Body of pancreas (tissue), 4 donors: ENCODE results near the gene AMD1. TPM values are rescaled to one million over a fixed set of nuclear protein-coding genes. Genes with fewer than 3 reads are reported as not detected.

Source experiments
- ATAC-seq: fragments of 150-250 bp; one replicate; pipeline ENCODE4 v1.9.1; 2016
- DNase-seq, 4 donors: peaks; one replicate each; pipeline ENCODE4 v3.0.0-alpha.2; 2019
- H3K27ac ChIP-seq, 4 donors: fragments of 200-600 bp; sonication (generic); 1 replicate in 3 of 4; 2 replicates in 1 of 4; pipeline versions ENCODE4 v1.5.1 to v1.6.1; 2016 to 2019; ENCODE audit warnings: mild to moderate bottlenecking in 1 of 4, mixed read lengths in 1 of 4, moderate library complexity in 1 of 4
- H3K27me3 ChIP-seq, 2 donors: fragments of 200-600 bp; sonication (generic); one replicate each; pipeline ENCODE4 v1.6.0; 2016; ENCODE audit warnings: mild to moderate bottlenecking in 1 of 2
- H3K36me3 ChIP-seq, 2 donors: fragments of 200-600 bp; sonication (generic); replicated peaks in 1 of 2; 2 replicates each; pipeline ENCODE4 v1.5.1; 2016; ENCODE audit warnings: low read depth in 2 of 2; ENCODE audit not compliant: insufficient read depth in 1 of 2
- H3K4me1 ChIP-seq: fragments of 200-600 bp; sonication (generic); one replicate; pipeline ENCODE4 v1.6.0; 2016
- H3K4me3 ChIP-seq, 2 donors: fragments of 200-600 bp; sonication (generic); 1 replicate in 1 of 2; 2 replicates in 1 of 2; pipeline ENCODE4 v1.5.1; 2016 to 2019
- H3K9me3 ChIP-seq, 3 donors: fragments of 200-600 bp; sonication (generic); 1 replicate in 2 of 3; 2 replicates in 1 of 3; pipeline ENCODE4 v1.5.1; 2016
- POLR2A ChIP-seq, 3 donors: fragments of 450-650 bp; IDR thresholded peaks; one replicate each; pipeline ENCODE4 v1.6.1; 2016; ENCODE audit warnings: antibody characterized with exemption in 3 of 3, mild to moderate bottlenecking in 2 of 3
- WGBS, 2 donors: methylation state at CpG; one replicate each; pipeline ENCODE4 v1.1.5; 2017; 5-methylcytosine and 5-hydroxymethylcytosine counted together
- intact Hi-C: fragments of 100-400 bp; cut with DNase I; formaldehyde crosslinking; loops from one replicate; pipeline ENCODE4 v1.15.1; 2023
- small RNA-seq: library from RNA; depleted of rRNA; stranded (forward); fragments of <200 nt; gene quantifications from one replicate; pipeline ENCODE3, GENCODE V24; 2016
- total RNA-seq, 2 donors: library from RNA; depleted of rRNA; stranded (reverse); fragments of >200 nt; gene quantifications; one replicate each; pipeline ENCODE4 v1.1.0, GENCODE V29; 2016
- TF ChIP-seq, protein P1 (sequence below), 7 experiments: fragments of 450-650 bp in 4 of 7; fragments of 200-600 bp in 3 of 7; sonication (generic) in 3 of 7; IDR thresholded peaks; one replicate each; pipeline ENCODE4 v1.5.1; 2016 to 2019; ENCODE audit warnings: antibody characterized with exemption in 7 of 7

AMD1 gene
- total RNA-seq, 2 donors from 2014 or later = 42.0 to 60.3 TPM

DNA sequence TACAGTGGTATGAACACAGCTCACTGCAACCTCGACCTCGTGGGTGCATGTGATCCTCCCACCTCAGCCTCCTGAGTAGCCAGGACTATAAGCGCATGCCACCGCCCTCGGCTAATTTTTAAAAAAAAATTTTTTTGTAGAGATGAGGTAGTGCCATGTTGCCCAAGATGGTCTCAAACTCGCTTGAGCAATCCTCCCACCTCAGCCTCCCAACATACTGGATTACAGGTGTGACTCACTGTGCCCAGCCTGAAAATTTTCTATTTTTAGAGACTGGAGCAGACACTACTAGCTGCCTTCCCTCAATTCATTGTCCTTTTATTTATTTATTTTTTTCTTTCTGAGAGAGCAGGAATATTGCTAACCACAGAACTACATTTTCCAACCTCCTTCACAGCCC is 63.6 kb downstream of the AMD1 start:
- WGBS, 2 donors = 93% methylated on average over 6 of the region's 6 CpGs
- Histone ChIP-seq H3K27me3 (no peaks in the 10 kb centered on the region), H3K36me3 (no peaks in the 10 kb centered on the region), H3K4me1 (no peaks in the 10 kb centered on the region), H3K9me3 (no peaks in the 10 kb centered on the region), H3K27ac (no peak overlapping the region), H3K4me3 (no peak overlapping the region)
- DNase-seq = no peak
- intact Hi-C loops = no loop called here
- TF ChIP-seq POLR2A (IDR thresholded peaks at IDR 0.05) = no peak
- TF ChIP-seq, protein P1, sequence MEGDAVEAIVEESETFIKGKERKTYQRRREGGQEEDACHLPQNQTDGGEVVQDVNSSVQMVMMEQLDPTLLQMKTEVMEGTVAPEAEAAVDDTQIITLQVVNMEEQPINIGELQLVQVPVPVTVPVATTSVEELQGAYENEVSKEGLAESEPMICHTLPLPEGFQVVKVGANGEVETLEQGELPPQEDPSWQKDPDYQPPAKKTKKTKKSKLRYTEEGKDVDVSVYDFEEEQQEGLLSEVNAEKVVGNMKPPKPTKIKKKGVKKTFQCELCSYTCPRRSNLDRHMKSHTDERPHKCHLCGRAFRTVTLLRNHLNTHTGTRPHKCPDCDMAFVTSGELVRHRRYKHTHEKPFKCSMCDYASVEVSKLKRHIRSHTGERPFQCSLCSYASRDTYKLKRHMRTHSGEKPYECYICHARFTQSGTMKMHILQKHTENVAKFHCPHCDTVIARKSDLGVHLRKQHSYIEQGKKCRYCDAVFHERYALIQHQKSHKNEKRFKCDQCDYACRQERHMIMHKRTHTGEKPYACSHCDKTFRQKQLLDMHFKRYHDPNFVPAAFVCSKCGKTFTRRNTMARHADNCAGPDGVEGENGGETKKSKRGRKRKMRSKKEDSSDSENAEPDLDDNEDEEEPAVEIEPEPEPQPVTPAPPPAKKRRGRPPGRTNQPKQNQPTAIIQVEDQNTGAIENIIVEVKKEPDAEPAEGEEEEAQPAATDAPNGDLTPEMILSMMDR (IDR thresholded peaks at IDR 0.05) = no peak
- ATAC-seq = no peak

DNA sequence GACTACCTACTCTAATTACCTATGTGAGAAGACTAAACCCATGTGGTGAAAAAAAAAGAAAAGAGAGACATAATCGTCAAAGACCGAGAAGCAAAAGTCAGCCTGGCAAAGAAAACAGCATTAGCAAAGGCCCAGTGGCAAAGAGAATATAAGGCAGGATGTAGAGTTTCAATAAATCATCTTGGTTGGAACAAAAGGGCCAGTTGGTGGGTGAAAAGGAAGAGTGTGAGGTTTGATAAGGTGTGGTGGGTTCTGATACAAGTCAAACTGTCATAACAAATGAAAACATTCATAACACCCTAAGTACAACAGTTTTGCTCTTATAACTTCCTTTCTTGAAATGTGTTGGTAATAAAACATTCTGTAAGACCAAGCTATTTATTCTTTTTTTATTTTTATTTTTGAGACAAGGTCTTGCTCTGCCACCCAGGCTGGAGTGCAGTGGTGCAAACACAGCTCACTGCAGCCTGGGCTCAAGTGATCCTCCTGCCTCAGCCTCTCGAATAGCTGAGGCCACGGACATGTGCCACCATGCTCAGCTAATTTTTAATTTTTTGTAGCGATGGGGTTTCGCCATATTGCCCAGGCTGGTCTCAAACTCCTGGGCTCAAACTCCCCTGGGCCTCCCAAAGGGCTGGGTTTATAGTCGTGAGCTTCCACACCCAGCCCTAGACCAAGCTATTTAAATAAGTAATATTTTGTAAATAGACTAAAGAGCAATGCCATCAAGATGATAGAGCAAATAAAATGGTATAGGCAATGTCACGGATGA is 65.0 kb downstream of the AMD1 start:
- no peak for ATAC-seq
- Histone ChIP-seq H3K36me3 (no peaks in the 10 kb centered on the region), H3K4me1 (no peaks in the 10 kb centered on the region), H3K4me3 (no peak overlapping the region), H3K27me3 (no peaks in the 10 kb centered on the region), H3K27ac (no peak overlapping the region), H3K9me3 (no peaks in the 10 kb centered on the region)
- DNase-seq = no peak
- WGBS, 2 donors = 73 to 89% methylated on average over 8 of the region's 8 CpGs
- intact Hi-C loops = no loop called here
- no peak for TF ChIP-seq POLR2A (IDR thresholded peaks at IDR 0.05)
- TF ChIP-seq, protein P1 (IDR thresholded peaks at IDR 0.05) = no peak

- no peaks in the 10 kb centered on the region for H3K9me3 ChIP-seq
- intact Hi-C loops = loop anchor here (5.0 kb wide), 1 partner anchor 412 kb away; no protein-coding TSS in a partner anchor
- WGBS, 2 donors = 94 to 100% methylated on average over 1 of the region's 1 CpG
- H3K4me3 ChIP-seq = no peak overlapping the region
- no peaks in the 10 kb centered on the region for H3K4me1 ChIP-seq
- no peak for TF ChIP-seq POLR2A (IDR thresholded peaks at IDR 0.05)
- TF ChIP-seq, protein P1 (IDR thresholded peaks at IDR 0.05) = no peak
- no peaks in the 10 kb centered on the region for H3K36me3 ChIP-seq
- no peak for DNase-seq
- no peaks in the 10 kb centered on the region for H3K27me3 ChIP-seq
- ATAC-seq = no peak
- H3K27ac ChIP-seq = no peak overlapping the region
These were observed 70.1 kb downstream of the AMD1 start for GRCh38 chr6:110944681-110945151.

Small RNA genes lying within 50 kb of the gene (small RNA-seq; reads per million reads assigned to genes)
- not detected for gene RNU6-1115P
- not detected for gene SNORA40C

Other genes starting within 250 kb of the AMD1 start
- 1 to 10 TPM; 4.0 to 8.0 TPM for gene CDK19, start 59.3 kb upstream of the AMD1 start, total RNA-seq
- gene GTF3C6, start 83.9 kb downstream of the AMD1 start, total RNA-seq = 10 to 100 TPM; 14.3 to 31.0 TPM
- 10 to 100 TPM in 1 of 2 donors, 1 to 10 TPM in 1; 5.3 to 22.8 TPM for gene RPF2, start 107.3 kb downstream of the AMD1 start, total RNA-seq
- gene SLC16A10, start 212.7 kb downstream of the AMD1 start, total RNA-seq = 100 to 1,000 TPM in 1 of 2 donors, 10 to 100 TPM in 1; 59.4 to 124 TPM